Suprapubic skin (tissue), 3 donors: Measurements from ENCODE around the gene NLE1.

Source experiments
- EP300 ChIP-seq: sonication (generic); formaldehyde crosslinking; IDR thresholded peaks from one replicate; pipeline ENCODE4 v1.6.1; 2017; ENCODE audit warnings: antibody characterized with exemption
- POLR2A ChIP-seq, 2 donors: fragments of 450-650 bp; IDR thresholded peaks; one replicate each; pipeline ENCODE4 v1.6.1; 2017; ENCODE audit warnings: antibody characterized with exemption in 2 of 2, mild to moderate bottlenecking in 2 of 2, moderate library complexity in 2 of 2
- TF ChIP-seq, protein P1 (sequence below), 2 donors: fragments of 200-600 bp in 1 of 2; fragments of 450-650 bp in 1 of 2; sonication (generic) in 1 of 2; IDR thresholded peaks; one replicate each; pipeline ENCODE4 v1.5.1; 2016 to 2019; ENCODE audit warnings: antibody characterized with exemption in 2 of 2, mild to moderate bottlenecking in 1 of 2, moderate library complexity in 1 of 2

DNA sequence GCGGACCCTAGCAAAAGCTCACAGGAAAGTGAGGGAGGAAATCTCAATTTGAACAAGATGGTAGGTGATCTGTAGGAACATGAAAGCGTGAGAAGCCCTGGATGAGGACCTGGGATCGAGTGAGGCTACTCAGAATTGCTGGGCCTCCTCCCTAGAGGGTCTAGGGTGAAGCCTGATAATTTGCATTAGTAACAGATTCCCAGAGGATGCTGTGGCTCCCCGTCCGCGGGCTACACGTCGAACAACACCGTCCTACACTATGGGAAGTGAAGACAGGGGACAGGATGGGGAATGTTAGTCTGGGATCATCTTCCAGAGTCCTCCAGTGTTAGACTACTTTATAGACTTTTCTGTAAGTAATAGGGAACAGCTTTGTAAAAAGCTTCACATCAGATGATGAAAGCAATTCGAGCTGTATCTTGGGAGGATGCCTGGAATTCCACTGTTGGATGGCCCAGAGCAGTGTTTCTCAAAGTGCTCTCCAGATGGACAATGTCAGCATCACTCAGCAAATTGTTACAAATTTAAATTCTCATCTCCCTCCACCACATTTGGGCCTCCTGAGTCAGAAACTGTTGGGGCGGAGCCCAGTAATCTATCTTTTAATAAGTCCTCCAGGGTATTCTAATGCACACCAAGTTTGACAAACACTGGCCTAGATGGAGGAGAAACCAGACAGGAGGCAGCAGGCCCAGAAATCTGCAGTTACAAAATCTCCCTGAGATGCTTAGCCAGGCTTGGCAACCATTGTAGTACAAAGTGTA is 14.2 kb downstream of the NLE1 start:
- TF ChIP-seq, protein P1, sequence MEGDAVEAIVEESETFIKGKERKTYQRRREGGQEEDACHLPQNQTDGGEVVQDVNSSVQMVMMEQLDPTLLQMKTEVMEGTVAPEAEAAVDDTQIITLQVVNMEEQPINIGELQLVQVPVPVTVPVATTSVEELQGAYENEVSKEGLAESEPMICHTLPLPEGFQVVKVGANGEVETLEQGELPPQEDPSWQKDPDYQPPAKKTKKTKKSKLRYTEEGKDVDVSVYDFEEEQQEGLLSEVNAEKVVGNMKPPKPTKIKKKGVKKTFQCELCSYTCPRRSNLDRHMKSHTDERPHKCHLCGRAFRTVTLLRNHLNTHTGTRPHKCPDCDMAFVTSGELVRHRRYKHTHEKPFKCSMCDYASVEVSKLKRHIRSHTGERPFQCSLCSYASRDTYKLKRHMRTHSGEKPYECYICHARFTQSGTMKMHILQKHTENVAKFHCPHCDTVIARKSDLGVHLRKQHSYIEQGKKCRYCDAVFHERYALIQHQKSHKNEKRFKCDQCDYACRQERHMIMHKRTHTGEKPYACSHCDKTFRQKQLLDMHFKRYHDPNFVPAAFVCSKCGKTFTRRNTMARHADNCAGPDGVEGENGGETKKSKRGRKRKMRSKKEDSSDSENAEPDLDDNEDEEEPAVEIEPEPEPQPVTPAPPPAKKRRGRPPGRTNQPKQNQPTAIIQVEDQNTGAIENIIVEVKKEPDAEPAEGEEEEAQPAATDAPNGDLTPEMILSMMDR (IDR thresholded peaks at IDR 0.05), result no peak
- TF ChIP-seq POLR2A (IDR thresholded peaks at IDR 0.05) (no peak), EP300 (no peak)
